Activated naive CD8-positive, alpha-beta T cell treated with anti-CD3 and anti-CD28 coated beads for 36 hours (primary cell): Measurements from ENCODE around the gene CCL23. TPM values are rescaled to one million over a fixed set of nuclear protein-coding genes. Genes with fewer than 3 reads are reported as not detected.
A peak's percentile ranks its signal among the peaks of the same experiment; 100 is the strongest.

Experiments
- DNase-seq: peaks from one replicate; pipeline ENCODE4 v3.0.0; 2021
- H3K27ac Mint-ChIP-seq: one replicate; pipeline ENCODE4 v1.8.0; 2022; ENCODE audit warnings: mild to moderate bottlenecking, moderate library complexity, mixed read lengths
- H3K27me3 Mint-ChIP-seq: one replicate; pipeline ENCODE4 v1.8.0; 2022; ENCODE audit warnings: mild to moderate bottlenecking, mixed read lengths
- H3K36me3 Mint-ChIP-seq: one replicate; pipeline ENCODE4 v1.8.0; 2021; ENCODE audit warnings: mild to moderate bottlenecking, mixed read lengths
- H3K4me1 Mint-ChIP-seq: one replicate; pipeline ENCODE4 v1.8.0; 2021; ENCODE audit warnings: mixed read lengths
- H3K4me3 Mint-ChIP-seq: one replicate; pipeline ENCODE4 v1.8.0; 2022; ENCODE audit warnings: mild to moderate bottlenecking, moderate library complexity, mixed read lengths
- H3K9me3 Mint-ChIP-seq: one replicate; pipeline ENCODE4 v1.8.0; 2022; ENCODE audit warnings: mixed read lengths
- total RNA-seq, 2 experiments: library from RNA; stranded (reverse); gene quantifications; one replicate each; pipeline ENCODE4 v1.2.3, GENCODE V29; 2021

CCL23 gene
- total RNA-seq, 2 experiments from 2014 or later, result not detected

- DNase-seq, result no peak
- H3K36me3 Mint-ChIP-seq, result peaks cover 1% of the 10 kb centered on the region
- H3K27me3 Mint-ChIP-seq, result peaks cover 20% of the 10 kb centered on the region
- no peak overlapping the region for H3K27ac Mint-ChIP-seq
- H3K9me3 Mint-ChIP-seq, result peaks cover 7% of the 10 kb centered on the region
- H3K4me1 Mint-ChIP-seq, result no peaks in the 10 kb centered on the region
- H3K4me3 Mint-ChIP-seq, result no peak overlapping the region
Measured at GRCh38 chr17:35988164-35988563, 29.6 kb downstream of the CCL23 start.

DNA sequence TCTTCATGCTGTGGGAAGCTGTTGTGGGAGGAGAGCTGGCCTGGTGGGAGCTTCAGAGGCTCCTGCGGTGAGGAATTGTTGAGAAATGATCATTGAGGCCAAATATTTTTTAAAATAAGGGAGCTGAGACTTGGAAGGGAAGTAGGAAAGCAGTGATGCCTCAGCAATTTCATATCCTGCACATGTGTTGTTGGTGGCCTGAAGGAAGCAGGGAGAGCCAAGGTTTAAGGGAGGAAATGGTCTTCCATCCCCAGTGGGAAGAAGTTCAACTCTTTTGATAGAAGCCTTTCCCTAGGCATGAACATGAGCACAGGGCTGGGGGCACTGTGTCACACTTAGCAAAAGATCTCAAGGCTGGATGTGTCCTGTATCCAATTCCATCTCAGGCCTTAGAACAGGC lies 31.1 kb downstream of the CCL23 start, which contains the start of gene CCL14:
Gene CCL14, minus strand, starts transcription at position 87 of the 400 bp plus-strand sequence. Its CDS starts 80 bp downstream, at position 7.
- Mint-ChIP-seq H3K4me1 (no peaks in the 10 kb centered on the region), H3K27ac (no peak within 1 kb of the TSS)

GRCh38 chr17:35984140-35984539 lies 33.6 kb downstream of the CCL23 start:
- no peaks in the 10 kb centered on the region for H3K36me3 Mint-ChIP-seq
- DNase-seq, result no peak
- H3K27ac Mint-ChIP-seq, result no peak overlapping the region
- H3K4me3 Mint-ChIP-seq, result no peak overlapping the region
- H3K27me3 Mint-ChIP-seq, result peaks cover 2% of the 10 kb centered on the region
- peaks cover 2% of the 10 kb centered on the region for H3K9me3 Mint-ChIP-seq
- no peaks in the 10 kb centered on the region for H3K4me1 Mint-ChIP-seq

More for the DNA sequence above, 31.1 kb downstream of the CCL23 start, which contains the start of gene CCL14:
- Mint-ChIP-seq H3K36me3 (peaks cover 1% of the 10 kb centered on the region), H3K9me3 (peaks cover 7% of the 10 kb centered on the region), H3K4me3 (no peak within 1 kb of the TSS), H3K27me3 (peaks cover 8% of the 10 kb centered on the region)
- DNase-seq, result no peak

GRCh38 chr17:35982409-35983191 lies 35.2 kb downstream of the CCL23 start:
- H3K27ac Mint-ChIP-seq, result no peak overlapping the region
- H3K27me3 Mint-ChIP-seq, result peaks cover 4% of the 10 kb centered on the region
- no peak for DNase-seq
- no peaks in the 10 kb centered on the region for H3K4me1 Mint-ChIP-seq
- H3K9me3 Mint-ChIP-seq, result no peaks in the 10 kb centered on the region
- H3K36me3 Mint-ChIP-seq, result no peaks in the 10 kb centered on the region
- H3K4me3 Mint-ChIP-seq, result no peak overlapping the region

GRCh38 chr17:35981908-35982330 lies 35.9 kb downstream of the CCL23 start:
- Mint-ChIP-seq H3K4me3 (no peak overlapping the region), H3K27ac (no peak overlapping the region), H3K9me3 (no peaks in the 10 kb centered on the region), H3K36me3 (no peaks in the 10 kb centered on the region), H3K4me1 (no peaks in the 10 kb centered on the region), H3K27me3 (peaks cover 4% of the 10 kb centered on the region)
- DNase-seq, result no peak

GRCh38 chr17:35981246-35981645 lies 36.5 kb downstream of the CCL23 start, which contains the start of gene CCL16:
Gene CCL16 (minus strand): TSS chr17:35981497. CDS start chr17:35981420, 77 bp downstream.
- Mint-ChIP-seq H3K27me3 (peaks cover 10% of the 10 kb centered on the region), H3K4me1 (no peaks in the 10 kb centered on the region), H3K4me3 (no peak within 1 kb of the TSS), H3K36me3 (no peaks in the 10 kb centered on the region), H3K9me3 (no peaks in the 10 kb centered on the region), H3K27ac (no peak within 1 kb of the TSS)
- DNase-seq, result no peak

DNA sequence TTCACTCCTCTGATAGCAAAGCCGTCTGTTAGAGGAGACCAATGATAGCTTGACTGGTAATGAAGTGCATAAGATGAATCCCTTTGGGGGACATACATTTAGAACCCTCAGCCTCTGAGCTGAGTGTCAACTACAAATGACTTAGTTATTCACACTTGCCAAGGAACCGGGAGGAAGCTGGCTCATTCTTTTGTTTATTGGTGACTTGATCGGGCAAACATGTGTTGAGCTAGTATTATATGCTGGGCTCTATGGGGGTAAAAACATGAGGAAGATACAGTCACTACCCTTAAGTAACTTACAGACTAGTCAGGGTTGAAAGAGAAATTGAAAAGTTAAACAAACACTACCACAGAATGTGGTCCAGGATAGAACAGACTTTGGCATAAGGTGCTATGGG lies 39.4 kb downstream of the CCL23 start:
- Mint-ChIP-seq H3K4me1 (no peaks in the 10 kb centered on the region), H3K4me3 (no peak overlapping the region), H3K27ac (no peak overlapping the region), H3K36me3 (no peaks in the 10 kb centered on the region), H3K27me3 (peaks cover 10% of the 10 kb centered on the region), H3K9me3 (no peaks in the 10 kb centered on the region)
- DNase-seq, result no peak

GRCh38 chr17:35977509-35977908 lies 40.3 kb downstream of the CCL23 start:
- Mint-ChIP-seq H3K4me3 (no peak overlapping the region), H3K27me3 (peaks cover 10% of the 10 kb centered on the region), H3K27ac (no peak overlapping the region), H3K4me1 (no peaks in the 10 kb centered on the region), H3K9me3 (no peaks in the 10 kb centered on the region), H3K36me3 (no peaks in the 10 kb centered on the region)
- DNase-seq, result no peak

DNA sequence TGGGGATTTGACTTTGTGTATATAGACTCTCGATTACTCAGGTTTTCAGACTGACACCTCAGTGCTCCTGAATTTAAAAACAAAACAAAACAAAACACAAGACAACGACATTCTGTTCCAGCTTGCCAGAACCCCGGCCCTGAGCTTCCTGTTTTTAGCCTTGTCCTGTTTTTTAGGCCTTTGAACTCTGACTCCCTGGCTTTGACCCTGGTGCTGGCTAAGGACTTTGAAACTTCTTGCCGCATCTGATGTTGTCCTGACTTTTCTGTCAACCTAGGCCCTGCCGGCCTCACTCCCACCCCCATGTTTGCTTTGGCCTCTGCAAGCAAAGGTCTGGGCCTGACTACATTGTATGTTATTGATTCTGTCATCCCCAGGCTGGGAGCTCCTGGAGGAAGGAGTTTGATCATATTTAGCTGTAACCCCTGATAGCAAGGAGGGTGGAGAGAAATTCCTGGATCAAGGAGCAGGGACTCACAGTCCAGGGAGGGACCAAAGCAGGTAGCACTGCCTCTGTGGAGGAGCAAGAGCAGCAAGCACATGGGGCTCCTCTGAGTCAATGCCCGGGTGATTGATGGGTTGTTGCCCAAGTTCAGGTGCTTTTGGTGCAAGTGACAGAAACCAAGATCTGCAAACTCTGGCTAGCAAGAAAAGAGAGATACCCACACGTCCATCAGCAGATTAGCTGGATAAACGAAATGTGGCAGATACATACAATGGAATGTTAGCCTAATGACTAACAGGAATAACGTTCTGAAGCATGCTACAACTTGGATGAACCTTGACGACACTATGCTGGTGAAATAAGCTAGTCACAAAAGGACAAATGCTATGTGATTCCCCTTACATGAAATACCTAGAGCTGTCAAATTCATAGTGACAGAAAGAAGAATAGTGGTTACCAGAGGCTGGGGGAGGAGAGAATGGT lies 44.2 kb downstream of the CCL23 start:
- no peak for DNase-seq
- H3K9me3 Mint-ChIP-seq, result no peaks in the 10 kb centered on the region
- H3K27ac Mint-ChIP-seq, result no peak overlapping the region
- no peaks in the 10 kb centered on the region for H3K36me3 Mint-ChIP-seq
- peaks cover 5% of the 10 kb centered on the region for H3K27me3 Mint-ChIP-seq
- no peak overlapping the region for H3K4me3 Mint-ChIP-seq
- peaks cover 2% of the 10 kb centered on the region for H3K4me1 Mint-ChIP-seq

GRCh38 chr17:35972945-35973332 lies 44.8 kb downstream of the CCL23 start:
- DNase-seq, result no peak
- H3K9me3 Mint-ChIP-seq, result no peaks in the 10 kb centered on the region
- no peak overlapping the region for H3K4me3 Mint-ChIP-seq
- no peaks in the 10 kb centered on the region for H3K36me3 Mint-ChIP-seq
- H3K4me1 Mint-ChIP-seq, result peaks cover 2% of the 10 kb centered on the region
- peaks cover 5% of the 10 kb centered on the region for H3K27me3 Mint-ChIP-seq
- H3K27ac Mint-ChIP-seq, result no peak overlapping the region

DNA sequence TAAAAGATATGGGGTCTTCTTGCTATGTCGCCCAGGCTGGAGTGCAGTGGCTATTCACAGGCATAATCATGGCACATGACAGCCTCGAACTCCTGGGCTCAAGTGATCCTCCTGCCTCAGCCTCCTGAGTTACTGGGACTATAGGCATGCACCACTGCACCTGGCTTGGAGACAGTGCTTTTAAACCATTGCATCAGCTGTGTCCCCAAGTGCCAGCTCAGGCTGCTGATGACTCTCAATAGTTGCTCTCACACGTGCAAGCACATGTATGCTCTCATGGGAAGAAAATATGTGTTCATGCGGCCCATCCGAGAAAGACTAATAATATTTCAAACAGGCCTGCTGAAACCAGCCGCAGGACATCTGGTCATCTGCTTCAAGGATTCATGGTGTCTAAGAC lies 45.2 kb downstream of the CCL23 start:
- no peak for DNase-seq
- H3K4me1 Mint-ChIP-seq, result peaks cover 2% of the 10 kb centered on the region
- H3K27ac Mint-ChIP-seq, result no peak overlapping the region
- no peaks in the 10 kb centered on the region for H3K36me3 Mint-ChIP-seq
- H3K4me3 Mint-ChIP-seq, result no peak overlapping the region
- H3K27me3 Mint-ChIP-seq, result peaks cover 5% of the 10 kb centered on the region
- H3K9me3 Mint-ChIP-seq, result no peaks in the 10 kb centered on the region

GRCh38 chr17:35972066-35972465 lies 45.7 kb downstream of the CCL23 start:
- Mint-ChIP-seq H3K27ac (no peak overlapping the region), H3K9me3 (no peaks in the 10 kb centered on the region), H3K36me3 (no peaks in the 10 kb centered on the region)

GRCh38 chr17:35969558-35970380 lies 48.0 kb downstream of the CCL23 start:
- Mint-ChIP-seq H3K27me3 (no peaks in the 10 kb centered on the region), H3K36me3 (no peaks in the 10 kb centered on the region), H3K4me3 (no peak overlapping the region), H3K9me3 (no peaks in the 10 kb centered on the region), H3K27ac (no peak overlapping the region), H3K4me1 (peaks cover 2% of the 10 kb centered on the region)
- peak; percentile 61 for DNase-seq

More at GRCh38 chr17:35972066-35972465, 45.7 kb downstream of the CCL23 start:
- Mint-ChIP-seq H3K27me3 (peaks cover 5% of the 10 kb centered on the region), H3K4me1 (peaks cover 2% of the 10 kb centered on the region), H3K4me3 (no peak overlapping the region)
- no peak for DNase-seq

DNA sequence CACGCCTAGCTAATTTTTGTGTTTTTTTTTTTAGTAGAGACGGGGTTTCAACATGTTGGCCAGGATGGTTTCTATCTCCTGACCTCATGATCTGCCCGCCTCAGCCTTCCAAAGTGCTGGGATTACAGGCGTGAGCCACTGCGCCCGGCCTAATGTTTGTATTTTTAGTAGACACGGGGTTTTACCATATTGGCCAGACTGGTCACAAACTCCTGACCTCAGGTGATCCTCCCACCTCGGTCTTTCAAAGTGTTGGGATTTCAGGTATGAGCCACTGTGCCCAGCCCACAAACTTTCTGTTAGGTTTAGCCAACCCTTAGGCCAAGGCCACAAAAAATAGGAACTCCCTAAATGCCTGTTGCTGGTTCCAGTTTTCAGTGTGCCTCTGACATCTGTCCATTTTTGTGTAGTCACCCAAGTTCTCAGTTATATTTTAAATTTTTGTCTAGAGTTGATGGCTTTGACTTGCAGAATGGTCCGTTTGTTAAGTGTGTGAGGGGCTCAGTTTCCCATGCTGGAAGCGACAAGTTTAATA lies 49.2 kb downstream of the CCL23 start:
- no peaks in the 10 kb centered on the region for H3K36me3 Mint-ChIP-seq
- peaks cover 2% of the 10 kb centered on the region for H3K4me1 Mint-ChIP-seq

More for the DNA sequence above, 49.2 kb downstream of the CCL23 start:
- no peak overlapping the region for H3K4me3 Mint-ChIP-seq
- no peak overlapping the region for H3K27ac Mint-ChIP-seq
- H3K9me3 Mint-ChIP-seq, result no peaks in the 10 kb centered on the region
- no peak for DNase-seq
- no peaks in the 10 kb centered on the region for H3K27me3 Mint-ChIP-seq
